LNCAP (cell line): ENCODE results near the gene CAMK1G.
A peak's percentile ranks its signal among the peaks of the same experiment; 100 is the strongest.

Experiments used
- TF ChIP-seq, protein P1 (sequence below): fragments of 450-650 bp; IDR thresholded peaks from 2 replicates; pipeline ENCODE4 v1.5.1; 2017; ENCODE audit warnings: mild to moderate bottlenecking

The CAMK1G gene

DNA sequence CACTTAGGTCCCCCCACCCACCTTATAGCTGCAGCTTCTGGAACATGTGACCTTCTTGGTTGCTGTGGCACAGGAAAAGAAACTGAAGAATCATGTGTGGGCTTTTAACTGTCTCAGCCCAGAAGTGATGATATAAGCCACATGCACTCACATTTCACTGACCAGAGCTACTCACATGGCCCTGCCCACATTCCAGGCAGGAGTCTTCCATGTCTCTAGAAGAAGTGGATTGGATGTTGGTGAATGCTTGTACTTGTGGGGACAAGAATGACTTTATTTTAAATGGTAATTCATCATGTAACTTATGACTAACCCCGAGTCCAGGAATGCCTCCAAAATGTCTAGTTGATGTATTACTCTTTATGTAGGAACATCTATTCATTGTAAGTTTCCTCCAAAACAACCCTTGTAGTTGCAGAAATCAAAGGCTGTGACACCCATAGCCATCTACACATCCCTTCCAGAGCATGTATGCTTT, 15.8 kb upstream of the CAMK1G start:
- TF ChIP-seq, protein P1, sequence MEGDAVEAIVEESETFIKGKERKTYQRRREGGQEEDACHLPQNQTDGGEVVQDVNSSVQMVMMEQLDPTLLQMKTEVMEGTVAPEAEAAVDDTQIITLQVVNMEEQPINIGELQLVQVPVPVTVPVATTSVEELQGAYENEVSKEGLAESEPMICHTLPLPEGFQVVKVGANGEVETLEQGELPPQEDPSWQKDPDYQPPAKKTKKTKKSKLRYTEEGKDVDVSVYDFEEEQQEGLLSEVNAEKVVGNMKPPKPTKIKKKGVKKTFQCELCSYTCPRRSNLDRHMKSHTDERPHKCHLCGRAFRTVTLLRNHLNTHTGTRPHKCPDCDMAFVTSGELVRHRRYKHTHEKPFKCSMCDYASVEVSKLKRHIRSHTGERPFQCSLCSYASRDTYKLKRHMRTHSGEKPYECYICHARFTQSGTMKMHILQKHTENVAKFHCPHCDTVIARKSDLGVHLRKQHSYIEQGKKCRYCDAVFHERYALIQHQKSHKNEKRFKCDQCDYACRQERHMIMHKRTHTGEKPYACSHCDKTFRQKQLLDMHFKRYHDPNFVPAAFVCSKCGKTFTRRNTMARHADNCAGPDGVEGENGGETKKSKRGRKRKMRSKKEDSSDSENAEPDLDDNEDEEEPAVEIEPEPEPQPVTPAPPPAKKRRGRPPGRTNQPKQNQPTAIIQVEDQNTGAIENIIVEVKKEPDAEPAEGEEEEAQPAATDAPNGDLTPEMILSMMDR = no peak

DNA sequence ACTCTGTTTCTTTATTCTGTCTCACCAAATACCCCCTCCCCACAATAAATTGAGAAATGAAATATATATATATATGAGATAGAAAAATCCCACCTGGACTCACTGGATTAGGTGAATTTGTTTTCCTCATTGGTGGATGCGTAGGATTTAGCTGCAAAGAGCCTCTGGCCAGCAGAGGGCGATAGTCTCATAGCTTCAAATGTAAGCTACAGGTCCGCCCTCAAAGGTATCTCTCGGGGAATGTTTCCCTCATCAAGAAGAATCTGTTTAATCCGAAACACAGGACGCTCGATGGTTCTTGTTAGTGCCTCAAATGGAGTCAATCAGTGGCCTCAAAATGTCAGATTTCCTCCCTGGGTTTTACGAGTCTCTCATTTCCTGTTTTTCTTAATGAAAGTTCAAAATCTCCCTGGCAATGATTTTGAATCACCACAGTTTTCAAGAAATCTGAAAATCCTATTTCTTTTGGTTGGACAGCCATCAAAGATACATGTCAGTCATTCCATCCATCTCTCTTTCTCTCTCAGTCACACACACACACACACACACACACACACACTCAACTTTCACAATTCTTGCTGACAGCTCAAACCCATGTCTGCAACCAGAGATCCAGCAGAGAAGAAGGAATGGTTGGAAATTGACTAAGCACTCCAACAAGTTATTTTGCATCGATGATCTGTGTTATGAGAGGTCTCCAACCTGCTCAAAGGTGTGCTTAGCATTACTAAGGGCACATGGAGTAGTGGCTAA, 13.9 kb upstream of the CAMK1G start:
- TF ChIP-seq, protein P1 = peak; percentile 98

DNA sequence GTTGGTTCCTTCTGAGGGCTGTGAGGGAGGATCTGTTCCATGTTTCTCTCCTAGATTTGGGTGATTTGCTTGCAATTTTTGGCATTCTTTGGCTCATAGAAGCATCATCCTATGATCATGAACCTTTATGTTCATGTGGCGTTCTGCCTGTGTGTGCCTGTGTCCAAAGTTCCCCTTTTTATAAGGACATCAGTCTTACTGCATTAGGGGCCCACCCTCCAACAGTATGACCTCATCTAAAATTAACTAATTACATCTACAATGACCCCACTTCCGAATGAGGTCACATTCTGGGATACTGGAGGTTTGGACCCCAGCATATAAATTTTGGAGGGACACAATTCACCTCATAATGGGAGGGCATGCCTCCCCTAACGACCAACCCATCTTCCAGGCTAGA, 12.8 kb upstream of the CAMK1G start:
- TF ChIP-seq, protein P1 = no peak

DNA sequence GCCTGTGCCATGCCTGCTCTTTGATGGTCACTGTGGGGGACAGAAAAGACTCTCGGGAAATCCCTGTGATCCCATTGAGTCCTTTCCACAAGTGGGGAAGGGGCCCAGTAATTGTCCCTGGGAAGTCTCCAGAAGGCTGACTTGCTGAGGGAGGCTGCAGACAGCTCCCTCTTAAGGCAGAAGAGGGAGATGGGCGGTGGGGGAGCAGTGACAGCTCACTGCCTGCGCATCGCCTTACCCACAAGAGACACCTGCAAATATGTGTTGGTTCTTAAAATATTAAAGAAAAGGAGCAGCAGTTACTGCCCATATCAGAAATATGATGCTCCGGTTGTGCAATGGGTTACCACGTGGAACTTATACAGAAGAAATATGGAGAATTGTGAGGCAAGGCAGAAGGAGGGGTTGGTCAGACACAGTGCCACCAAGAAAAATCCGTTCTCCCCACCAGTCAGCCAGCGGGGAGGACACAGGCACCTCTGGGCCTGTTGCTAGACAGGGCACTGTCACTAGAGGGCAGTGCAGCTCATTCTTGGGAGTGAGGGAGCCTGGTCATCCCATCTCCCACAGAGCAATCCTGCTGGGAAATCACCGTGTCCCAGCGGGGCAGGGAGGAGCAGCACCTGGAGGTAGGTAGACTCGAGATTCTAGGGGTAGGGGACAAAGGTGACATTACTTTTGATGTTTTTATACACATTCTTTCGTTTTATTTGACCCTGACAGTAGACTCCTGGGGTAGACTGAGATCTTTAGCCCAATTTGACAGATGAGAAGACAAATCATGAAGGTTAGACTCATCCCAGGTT, 6.9 kb upstream of the CAMK1G start:
- TF ChIP-seq, protein P1 = peak; percentile 99

DNA sequence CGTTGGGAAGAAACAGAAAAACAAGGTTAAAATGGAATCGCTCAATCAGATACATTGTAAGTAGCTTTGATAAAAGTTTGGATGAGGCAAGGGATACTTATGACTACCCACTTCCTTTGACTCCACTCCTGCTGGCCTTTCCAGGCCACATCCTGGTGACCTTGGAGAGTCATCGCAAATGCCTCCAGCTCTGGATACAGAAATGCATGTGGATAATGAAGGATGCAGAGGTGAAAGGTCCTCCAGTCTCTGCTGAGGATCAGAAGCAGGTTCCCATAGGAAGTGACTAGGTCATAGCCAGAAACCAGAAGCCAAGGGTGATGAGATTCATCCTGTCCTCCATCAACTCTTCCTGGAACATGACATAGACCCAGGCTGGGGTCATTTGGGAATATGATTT, 6.2 kb upstream of the CAMK1G start:
- TF ChIP-seq, protein P1 = no peak

- TF ChIP-seq, protein P1 = no peak
These were observed 2.9 kb upstream of the CAMK1G start for GRCh38 chr1:209580577-209580976.

GRCh38 chr1:209584231-209584672, 738 bp downstream of the CAMK1G start:
- TF ChIP-seq, protein P1 = no peak
